Kidney (tissue), 14 donors: ENCODE data around the gene ABCA6. TPM values are rescaled to one million over a fixed set of nuclear protein-coding genes. Genes with fewer than 3 reads are reported as not detected.

ENCODE experiments used
- DNase-seq, 5 donors: peaks; one replicate each; pipeline ENCODE4 v3.0.0-alpha.2; 2013 to 2020
- FAIRE-seq: peaks from 2 replicates; lab custom pipeline; 2012; peaks lifted over from hg19 to GRCh38; lab: Jason Lieb, UNC
- H3K27ac ChIP-seq, 2 donors: one replicate each; pipeline ENCODE4 v1.7.0; 2013; ENCODE audit warnings: low read depth in 2 of 2, low read length in 2 of 2, inconsistent platforms in 1 of 2
- H3K27me3 ChIP-seq: one replicate; pipeline ENCODE4 v1.7.1; 2013; ENCODE audit warnings: low read length, inconsistent platforms; ENCODE audit not compliant: control insufficient read depth, insufficient read depth
- H3K36me3 ChIP-seq, 3 donors: one replicate each; pipeline versions ENCODE4 v1.7.0 to v1.7.1; 2013; ENCODE audit warnings: low read length in 3 of 3, control low read depth in 1 of 3, inconsistent platforms in 1 of 3; ENCODE audit not compliant: insufficient read depth in 3 of 3, control insufficient read depth in 2 of 3
- H3K4me1 ChIP-seq, 3 donors: one replicate each; pipeline versions ENCODE4 v1.7.0 to v1.7.1; 2013; ENCODE audit warnings: low read length in 3 of 3, inconsistent platforms in 1 of 3, low read depth in 1 of 3; ENCODE audit not compliant: control insufficient read depth in 2 of 3, insufficient read depth in 2 of 3
- H3K4me3 ChIP-seq, 3 donors: one replicate each; pipeline versions ENCODE4 v1.7.0 to v1.8.1; 2013; ENCODE audit warnings: low read length in 3 of 3, control low read depth in 1 of 3, inconsistent platforms in 1 of 3
- H3K9ac ChIP-seq, 3 donors: one replicate each; pipeline versions ENCODE4 v1.7.0 to v1.7.1; 2013; ENCODE audit warnings: low read length in 3 of 3, control low read depth in 1 of 3, inconsistent platforms in 1 of 3
- H3K9me3 ChIP-seq, 3 donors: one replicate each; pipeline versions ENCODE4 v1.7.0 to v1.7.1; 2013; ENCODE audit warnings: low read length in 3 of 3, control low read depth in 1 of 3, inconsistent platforms in 1 of 3; ENCODE audit not compliant: control insufficient read depth in 2 of 3, insufficient read depth in 1 of 3
- intact Hi-C: fragments of 100-400 bp; cut with DNase I; formaldehyde crosslinking; loops from one replicate; pipeline ENCODE4 v1.11.1; 2022
- polyA plus RNA-seq: library from polyadenylated mRNA; stranded (reverse); fragments of 350-450 nt; fragmentation: Illumina TruSeq; extraction: RNeasy Lipid Tissue Mini Kit (QIAGEN cat#74804); gene quantifications from one replicate; pipeline ENCODE4 v1.2.3, GENCODE V29; 2014; ENCODE audit warnings: low read depth, low replicate concordance; ENCODE audit not compliant: insufficient read depth
- total RNA-seq: library from RNA; stranded (reverse); fragmentation: NEBNext Ultra II Directional; extraction: Animal tissue kit (Norgen Biotek cat#: 25700); gene quantifications from one replicate; pipeline ENCODE4 v1.2.1, GENCODE V29; 2021
- TF ChIP-seq, protein P1 (sequence below): IDR thresholded peaks from 3 replicates; pipeline ENCODE4 v1.5.1; 2012; ENCODE audit warnings: mild to moderate bottlenecking, moderate library complexity, borderline replicate concordance; ENCODE audit not compliant: insufficient read depth; ENCODE audit errors: extremely low read depth
- donor health status: control.
- donor health status: control.
- donor health status: control.
- donor health status: control.
- donor health status: control.
- donor health status: DM: yes; HTN: yes; CAD: no.
- donor health status: Normal renal cell carcinoma (clear cell type).

Gene ABCA6
- total and polyA plus RNA-seq, 2 donors from 2014 or later: 2.9 to 7.6 TPM

DNA sequence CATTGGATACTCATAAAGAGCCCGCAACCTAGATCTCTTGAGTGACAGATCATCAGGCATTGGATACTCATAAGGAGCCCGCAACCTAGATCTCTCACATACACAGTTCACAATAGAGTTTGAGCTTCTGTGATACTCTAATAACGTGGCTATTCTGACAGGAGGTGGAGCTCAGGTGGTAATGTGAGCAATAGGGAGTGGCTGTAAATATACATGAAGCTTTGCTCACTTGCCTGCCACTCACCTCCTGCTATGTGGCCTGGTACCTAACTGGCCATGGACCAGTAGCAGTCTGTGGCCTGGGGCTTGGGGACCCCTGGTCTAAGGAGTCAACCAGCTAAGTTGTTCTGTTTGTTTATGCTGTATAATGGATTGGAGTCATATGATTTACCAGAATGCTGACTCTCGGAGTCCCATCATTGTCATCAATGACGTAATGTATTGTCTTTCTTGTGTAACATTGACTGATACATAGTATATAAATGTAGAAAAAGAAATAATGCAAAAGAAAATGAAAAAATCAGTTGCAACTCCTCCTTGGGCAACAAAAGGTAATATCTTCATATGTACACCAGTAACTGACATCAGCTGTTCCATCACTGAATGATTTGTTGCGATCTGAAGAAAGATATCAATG, 98.5 kb downstream of the ABCA6 start:
- FAIRE-seq (no peak), DNase-seq (no peak)
- Histone ChIP-seq H3K4me3 (no peak overlapping the region), H3K9me3 (no peaks in the 10 kb centered on the region), H3K4me1 (no peaks in the 10 kb centered on the region), H3K36me3 (no peaks in the 10 kb centered on the region), H3K27ac (no peak overlapping the region), H3K27me3 (no peaks in the 10 kb centered on the region), H3K9ac (no peak overlapping the region)
- TF ChIP-seq, protein P1, sequence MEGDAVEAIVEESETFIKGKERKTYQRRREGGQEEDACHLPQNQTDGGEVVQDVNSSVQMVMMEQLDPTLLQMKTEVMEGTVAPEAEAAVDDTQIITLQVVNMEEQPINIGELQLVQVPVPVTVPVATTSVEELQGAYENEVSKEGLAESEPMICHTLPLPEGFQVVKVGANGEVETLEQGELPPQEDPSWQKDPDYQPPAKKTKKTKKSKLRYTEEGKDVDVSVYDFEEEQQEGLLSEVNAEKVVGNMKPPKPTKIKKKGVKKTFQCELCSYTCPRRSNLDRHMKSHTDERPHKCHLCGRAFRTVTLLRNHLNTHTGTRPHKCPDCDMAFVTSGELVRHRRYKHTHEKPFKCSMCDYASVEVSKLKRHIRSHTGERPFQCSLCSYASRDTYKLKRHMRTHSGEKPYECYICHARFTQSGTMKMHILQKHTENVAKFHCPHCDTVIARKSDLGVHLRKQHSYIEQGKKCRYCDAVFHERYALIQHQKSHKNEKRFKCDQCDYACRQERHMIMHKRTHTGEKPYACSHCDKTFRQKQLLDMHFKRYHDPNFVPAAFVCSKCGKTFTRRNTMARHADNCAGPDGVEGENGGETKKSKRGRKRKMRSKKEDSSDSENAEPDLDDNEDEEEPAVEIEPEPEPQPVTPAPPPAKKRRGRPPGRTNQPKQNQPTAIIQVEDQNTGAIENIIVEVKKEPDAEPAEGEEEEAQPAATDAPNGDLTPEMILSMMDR: no peak
- intact Hi-C loops: no loop called here

- DNase-seq: no peak
- FAIRE-seq: no peak
- no peaks in the 10 kb centered on the region for H3K36me3 ChIP-seq
- H3K4me3 ChIP-seq: no peak overlapping the region
- H3K9me3 ChIP-seq: no peaks in the 10 kb centered on the region
- H3K27ac ChIP-seq: no peak overlapping the region
- TF ChIP-seq, protein P1: no peak
- intact Hi-C loops: no loop called here
- H3K27me3 ChIP-seq: no peaks in the 10 kb centered on the region
- H3K9ac ChIP-seq: no peak overlapping the region
- H3K4me1 ChIP-seq: no peaks in the 10 kb centered on the region
These were observed 99.4 kb downstream of the ABCA6 start for GRCh38 chr17:69042308-69042707.

DNA sequence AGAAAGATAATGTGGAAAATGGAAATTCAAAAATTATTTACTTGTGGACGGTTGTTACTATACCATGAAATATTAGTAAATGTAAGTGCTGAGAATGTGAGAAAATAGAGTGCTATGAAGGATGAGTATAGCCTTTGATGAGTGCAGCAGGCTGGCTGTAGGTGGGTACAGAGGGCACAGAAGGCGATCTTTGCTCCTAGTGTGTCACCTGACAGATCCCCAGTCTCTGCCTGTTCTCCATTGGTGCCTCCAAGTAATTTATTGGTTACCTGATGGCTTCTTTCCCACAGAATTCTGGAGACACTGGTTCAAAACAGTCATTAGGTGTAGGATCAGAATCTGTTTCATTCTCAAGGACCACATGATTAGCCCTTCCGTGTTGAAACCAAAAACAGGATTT, 109.9 kb downstream of the ABCA6 start:
- H3K4me1 ChIP-seq: no peaks in the 10 kb centered on the region
- no peak overlapping the region for H3K4me3 ChIP-seq
- no peaks in the 10 kb centered on the region for H3K36me3 ChIP-seq
- no peaks in the 10 kb centered on the region for H3K9me3 ChIP-seq
- no peak overlapping the region for H3K27ac ChIP-seq
- TF ChIP-seq, protein P1: no peak
- FAIRE-seq: no peak
- H3K27me3 ChIP-seq: no peaks in the 10 kb centered on the region
- intact Hi-C loops: no loop called here
- no peak for DNase-seq
- no peak overlapping the region for H3K9ac ChIP-seq

DNA sequence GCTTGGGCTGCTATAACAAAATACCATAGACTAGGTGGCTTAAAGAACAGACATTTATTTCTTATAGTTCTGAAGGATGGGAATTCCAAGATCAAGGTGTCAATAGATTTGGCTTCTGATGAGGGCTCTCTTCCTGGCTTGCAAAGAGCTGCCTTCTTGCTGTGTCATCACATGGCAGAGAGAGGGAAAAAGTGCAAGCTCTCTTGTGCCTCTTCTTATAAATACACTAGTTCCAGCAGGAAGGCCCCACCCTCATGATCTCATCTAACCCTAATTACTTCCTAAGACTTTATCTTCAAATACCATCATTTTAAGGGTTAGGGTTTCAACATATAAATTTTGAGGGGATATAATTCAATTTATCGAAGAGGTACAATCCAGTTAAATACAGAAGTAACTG, 111.5 kb downstream of the ABCA6 start:
- FAIRE-seq: no peak
- Histone ChIP-seq H3K4me3 (no peak overlapping the region), H3K27me3 (no peaks in the 10 kb centered on the region), H3K36me3 (no peaks in the 10 kb centered on the region), H3K27ac (no peak overlapping the region), H3K9me3 (peaks cover 0 to 2% (median 0%) of the 10 kb centered on the region in 3 donors), H3K9ac (no peak overlapping the region), H3K4me1 (no peaks in the 10 kb centered on the region)
- no peak for DNase-seq
- TF ChIP-seq, protein P1: no peak
- intact Hi-C loops: no loop called here
